ENCODE results near the gene PVRIG.
"Not testable (repeated sequence)": the region's sequence is repeated elsewhere in the genome, so short reads cannot be mapped to it uniquely, and the experiment has no call there.

PVRIG gene

GRCh38 chr7:100219801-100220585 lies at the start of gene PVRIG:
PVRIG (plus strand) TSS chr7:100219949; CDS start chr7:100219971, 22 bp downstream.
- DNase-seq: not testable (repeated sequence)

GRCh38 chr7:100170101-100170897 lies 49.5 kb upstream of the PVRIG start:
- DNase-seq: no peak

DNA sequence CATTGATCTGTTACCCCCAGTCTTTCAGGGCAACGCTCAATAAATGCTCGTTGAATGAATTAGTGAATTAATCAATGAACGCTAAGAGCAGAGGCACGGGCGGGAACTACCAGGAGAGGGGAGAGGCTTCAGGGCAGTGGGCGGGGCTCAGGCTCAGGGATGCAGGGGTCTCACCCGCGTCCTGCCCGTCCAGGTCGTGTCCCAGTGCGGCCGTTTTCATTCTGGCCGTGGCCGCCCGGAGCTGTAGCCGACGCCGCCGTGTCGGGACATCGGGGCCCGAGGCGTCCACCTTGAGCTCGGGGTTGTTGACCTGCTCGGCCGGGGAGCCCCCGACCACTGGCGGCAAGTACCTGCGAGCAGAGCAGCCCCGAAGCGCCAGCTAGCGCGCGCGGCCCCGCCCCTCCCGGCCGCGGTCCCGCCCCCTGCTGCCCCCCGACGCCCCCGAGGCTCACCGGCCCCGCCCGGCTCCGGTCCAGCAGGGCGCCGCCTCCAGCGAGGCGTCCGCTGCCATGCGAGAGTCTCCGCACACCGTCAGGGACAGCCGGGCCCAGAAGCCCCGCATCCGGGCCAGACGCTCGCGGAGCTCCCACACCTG lies 48.6 kb upstream of the PVRIG start:
- no peak for DNase-seq

DNA sequence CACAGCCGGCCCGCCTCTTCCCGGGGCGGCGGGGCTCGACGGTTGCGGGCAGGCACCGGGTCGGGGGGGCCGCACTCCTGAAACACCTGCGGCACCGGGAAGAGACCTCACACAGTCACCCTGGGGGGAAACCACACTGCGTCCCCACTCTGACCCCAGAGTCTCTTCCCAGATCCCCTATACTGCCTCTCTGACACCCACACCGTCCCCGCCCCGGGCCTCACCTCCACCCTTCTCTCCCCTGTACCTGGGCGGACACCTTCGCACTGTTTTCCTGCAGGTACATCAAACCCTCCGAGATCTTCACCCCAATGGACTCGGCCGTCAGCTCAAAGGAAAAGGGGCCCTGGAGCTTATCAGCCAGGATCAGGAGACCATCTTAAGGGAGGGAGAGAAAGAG lies 47.9 kb upstream of the PVRIG start:
- no peak for DNase-seq

GRCh38 chr7:100173806-100174495 lies 45.8 kb upstream of the PVRIG start:
- no peak for DNase-seq

DNA sequence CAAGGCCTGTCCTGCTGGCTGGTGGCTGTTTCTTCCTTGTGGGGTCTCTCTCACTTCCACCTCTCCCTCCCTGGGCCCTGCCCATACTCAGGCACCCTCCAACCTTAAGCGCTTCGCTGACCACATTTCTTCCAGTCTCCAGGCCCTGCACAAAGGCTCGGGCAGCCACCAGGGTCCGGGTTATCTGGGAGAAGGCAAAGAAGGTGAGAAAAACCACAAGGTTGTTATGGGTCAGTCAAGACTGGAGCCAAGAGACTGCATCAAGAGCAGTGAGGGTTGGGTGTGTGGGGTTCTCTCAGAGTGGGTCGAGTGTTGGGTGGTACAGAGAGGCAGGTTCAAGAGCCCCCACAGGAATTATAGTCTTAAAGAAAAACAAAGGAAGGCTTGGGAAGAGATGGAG lies 45.2 kb upstream of the PVRIG start:
- DNase-seq: no peak

- no peak for DNase-seq
These were observed 44.3 kb upstream of the PVRIG start for GRCh38 chr7:100175296-100175935.

GRCh38 chr7:100176096-100177044 lies 43.4 kb upstream of the PVRIG start:
- no peak for DNase-seq

- DNase-seq: peak; percentile 28 to 93 (median 86)
These were observed 42.4 kb upstream of the PVRIG start, which contains the start of the genes GPC2 and STAG3 for GRCh38 chr7:100177045-100178001. GPC2 (minus strand) TSS chr7:100177381; CDS start chr7:100177199, 182 bp downstream. STAG3 (plus strand) TSS chr7:100177918; CDS start chr7:100180557, 2,639 bp downstream.

DNA sequence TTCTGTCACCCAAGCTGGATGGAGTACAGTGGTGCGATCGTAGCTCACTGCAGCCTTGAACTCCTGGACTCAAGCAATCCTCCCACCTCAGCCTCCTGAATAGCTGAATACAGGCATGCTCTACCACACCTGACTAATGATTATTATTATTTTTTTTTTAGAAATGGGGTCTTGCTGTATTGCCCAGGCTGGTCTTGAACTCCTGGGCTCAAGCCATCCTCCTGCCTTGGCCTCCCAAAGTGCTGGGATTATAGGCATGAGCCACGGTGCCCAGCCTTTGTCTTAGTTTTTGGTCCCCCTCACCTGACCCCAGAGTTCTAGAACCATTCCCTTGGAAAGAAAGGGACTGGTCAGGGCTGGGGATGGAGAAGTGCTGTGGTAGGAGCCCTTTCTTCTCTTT lies 39.7 kb upstream of the PVRIG start:
- DNase-seq: not testable (repeated sequence)

GRCh38 chr7:100182616-100183015 lies 37.1 kb upstream of the PVRIG start:
- DNase-seq: not testable (repeated sequence)

GRCh38 chr7:100183090-100183489 lies 36.7 kb upstream of the PVRIG start:
- not testable (repeated sequence) for DNase-seq

DNA sequence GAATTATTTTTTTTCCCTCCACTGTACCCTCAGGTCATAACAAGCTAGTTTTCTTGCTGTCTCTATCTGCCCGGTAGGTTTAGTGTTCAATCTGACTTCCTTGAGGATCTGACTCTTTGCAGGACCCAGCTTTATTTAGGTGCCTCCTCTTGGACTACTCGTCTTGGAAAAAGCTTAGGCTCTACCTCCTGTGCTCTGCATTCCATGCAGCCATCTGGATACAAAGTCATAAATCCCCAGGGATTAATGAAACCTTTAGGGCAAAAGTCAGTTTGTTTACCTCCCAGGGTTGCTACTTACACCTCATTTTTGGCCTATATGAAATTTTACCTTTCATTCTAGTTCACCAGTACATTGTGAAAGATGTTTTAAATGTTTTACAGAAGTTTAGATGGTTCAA lies 34.0 kb upstream of the PVRIG start:
- no peak for DNase-seq

- no peak for DNase-seq
These were observed 30.7 kb upstream of the PVRIG start for GRCh38 chr7:100189061-100189460.

- no peak for DNase-seq
These were observed 29.6 kb upstream of the PVRIG start for GRCh38 chr7:100190048-100190711.

- no peak for DNase-seq
These were observed 28.0 kb upstream of the PVRIG start for GRCh38 chr7:100191775-100192174.

GRCh38 chr7:100192281-100192862 lies 27.4 kb upstream of the PVRIG start:
- DNase-seq: not testable (repeated sequence)

DNA sequence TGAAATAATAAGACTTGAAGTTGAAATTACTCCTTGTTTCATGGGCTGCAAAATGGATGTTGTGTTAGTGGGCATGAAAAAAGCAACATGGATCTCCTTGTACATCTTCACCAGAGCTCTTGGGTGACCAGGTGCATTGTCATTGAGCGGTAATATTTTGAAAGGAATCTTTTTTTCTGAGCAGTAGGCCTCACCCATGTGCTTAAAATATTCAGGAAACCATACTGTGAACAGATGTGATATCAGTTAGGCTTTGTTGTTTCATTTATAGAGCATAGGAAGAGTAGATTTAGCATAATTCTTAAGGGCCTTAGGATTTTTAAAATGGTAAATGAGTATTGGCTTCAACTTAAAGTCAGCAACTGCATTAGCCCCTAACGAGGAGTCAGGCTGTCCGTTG lies 26.8 kb upstream of the PVRIG start:
- DNase-seq: no peak

- no peak for DNase-seq
These were observed 24.5 kb upstream of the PVRIG start for GRCh38 chr7:100195222-100195621.
